ENCODE measurements around the gene NRL. TPM values are rescaled to one million over a fixed set of nuclear protein-coding genes. Genes with fewer than 3 reads are reported as not detected.

NRL gene
- total and polyA plus RNA-seq, 2 donors from 2014 or later, result 4.9 to 5.5 TPM

DNA sequence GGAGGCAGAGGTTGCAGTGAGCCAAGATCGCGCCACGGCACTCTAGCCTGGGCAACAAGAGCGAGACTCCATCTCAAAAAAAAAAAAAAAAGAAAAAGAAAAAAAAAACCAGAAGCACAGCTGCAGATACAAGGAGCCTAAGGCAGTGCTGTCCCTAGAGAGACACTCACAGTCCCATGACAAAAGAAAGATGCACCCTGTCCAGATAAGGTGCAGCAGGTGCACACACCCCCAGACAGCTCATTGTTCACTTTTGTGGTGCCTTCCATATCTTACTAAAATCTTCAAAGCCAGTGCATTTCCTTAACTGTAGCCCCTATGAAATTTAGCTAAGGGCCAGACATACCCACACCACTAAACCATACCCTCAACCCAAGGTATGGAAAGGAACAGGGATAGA is 7.7 kb upstream of the NRL start:
- intact Hi-C loops (cut with DNase I), result no loop called here
- no peaks in the 10 kb centered on the region for H3K27me3 ChIP-seq (ENCODE audit: control insufficient read depth, insufficient read depth, low read length)
- peaks cover 9 to 57% (median 44%) of the 10 kb centered on the region in 3 donors for H3K36me3 ChIP-seq (ENCODE audit: control insufficient read depth in 2 of 3, insufficient read depth in 3 of 3, low read length in 3 of 3)
- no peaks in the 10 kb centered on the region for H3K9me3 ChIP-seq (ENCODE audit: control insufficient read depth in 2 of 3, insufficient read depth in 1 of 3, low read length in 3 of 3)
- FAIRE-seq (no peak), DNase-seq (no peak)
- TF ChIP-seq, protein P1, sequence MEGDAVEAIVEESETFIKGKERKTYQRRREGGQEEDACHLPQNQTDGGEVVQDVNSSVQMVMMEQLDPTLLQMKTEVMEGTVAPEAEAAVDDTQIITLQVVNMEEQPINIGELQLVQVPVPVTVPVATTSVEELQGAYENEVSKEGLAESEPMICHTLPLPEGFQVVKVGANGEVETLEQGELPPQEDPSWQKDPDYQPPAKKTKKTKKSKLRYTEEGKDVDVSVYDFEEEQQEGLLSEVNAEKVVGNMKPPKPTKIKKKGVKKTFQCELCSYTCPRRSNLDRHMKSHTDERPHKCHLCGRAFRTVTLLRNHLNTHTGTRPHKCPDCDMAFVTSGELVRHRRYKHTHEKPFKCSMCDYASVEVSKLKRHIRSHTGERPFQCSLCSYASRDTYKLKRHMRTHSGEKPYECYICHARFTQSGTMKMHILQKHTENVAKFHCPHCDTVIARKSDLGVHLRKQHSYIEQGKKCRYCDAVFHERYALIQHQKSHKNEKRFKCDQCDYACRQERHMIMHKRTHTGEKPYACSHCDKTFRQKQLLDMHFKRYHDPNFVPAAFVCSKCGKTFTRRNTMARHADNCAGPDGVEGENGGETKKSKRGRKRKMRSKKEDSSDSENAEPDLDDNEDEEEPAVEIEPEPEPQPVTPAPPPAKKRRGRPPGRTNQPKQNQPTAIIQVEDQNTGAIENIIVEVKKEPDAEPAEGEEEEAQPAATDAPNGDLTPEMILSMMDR (IDR thresholded peaks at IDR 0.05; ENCODE audit: borderline replicate concordance, extremely low read depth, insufficient read depth), result no peak
- no peak overlapping the region for H3K27ac ChIP-seq (ENCODE audit: low read depth in 2 of 2, low read length in 2 of 2)
- no peak overlapping the region for H3K9ac ChIP-seq (ENCODE audit: low read length in 3 of 3)
- H3K4me3 ChIP-seq (ENCODE audit: low read length in 3 of 3), result no peak overlapping the region
- H3K4me1 ChIP-seq (ENCODE audit: control insufficient read depth in 2 of 3, insufficient read depth in 2 of 3, low read depth in 1 of 3, low read length in 3 of 3), result no peaks in the 10 kb centered on the region

GRCh38 chr14:24121210-24121609 is 6.5 kb upstream of the NRL start:
- intact Hi-C loops (cut with DNase I), result no loop called here
- TF ChIP-seq, protein P1 (IDR thresholded peaks at IDR 0.05; ENCODE audit: borderline replicate concordance, extremely low read depth, insufficient read depth), result no peak
- Histone ChIP-seq H3K4me3 (ENCODE audit: low read length in 3 of 3) (no peak overlapping the region), H3K36me3 (ENCODE audit: control insufficient read depth in 2 of 3, insufficient read depth in 3 of 3, low read length in 3 of 3) (peaks cover 9 to 59% (median 44%) of the 10 kb centered on the region in 3 donors), H3K27ac (ENCODE audit: low read depth in 2 of 2, low read length in 2 of 2) (no peak overlapping the region), H3K9me3 (ENCODE audit: control insufficient read depth in 2 of 3, insufficient read depth in 1 of 3, low read length in 3 of 3) (no peaks in the 10 kb centered on the region), H3K4me1 (ENCODE audit: control insufficient read depth in 2 of 3, insufficient read depth in 2 of 3, low read depth in 1 of 3, low read length in 3 of 3) (peaks cover 0 to 8% (median 7%) of the 10 kb centered on the region in 3 donors), H3K9ac (ENCODE audit: low read length in 3 of 3) (no peak overlapping the region), H3K27me3 (ENCODE audit: control insufficient read depth, insufficient read depth, low read length) (no peaks in the 10 kb centered on the region)
- FAIRE-seq (no peak), DNase-seq (no peak)

DNA sequence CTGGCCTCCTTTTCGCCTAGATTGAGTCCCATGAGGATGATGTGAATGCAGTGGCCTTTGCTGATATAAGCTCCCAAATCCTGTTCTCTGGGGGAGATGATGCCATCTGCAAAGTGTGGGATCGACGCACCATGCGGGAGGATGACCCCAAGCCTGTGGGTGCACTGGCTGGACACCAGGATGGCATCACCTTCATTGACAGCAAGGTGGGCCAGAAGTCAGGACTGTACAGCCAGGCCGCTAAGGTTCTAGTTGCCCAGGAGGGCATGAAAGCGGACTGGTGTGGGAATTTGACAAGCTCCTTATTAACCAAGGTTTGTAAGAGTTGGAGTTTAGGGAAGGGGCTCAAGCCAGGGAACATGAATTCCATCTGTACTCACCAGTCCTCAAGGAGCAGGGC is 4.9 kb upstream of the NRL start:
- FAIRE-seq, result no peak
- TF ChIP-seq, protein P1 (IDR thresholded peaks at IDR 0.05; ENCODE audit: borderline replicate concordance, extremely low read depth, insufficient read depth), result no peak
- no peaks in the 10 kb centered on the region for H3K9me3 ChIP-seq (ENCODE audit: control insufficient read depth in 2 of 3, insufficient read depth in 1 of 3, low read length in 3 of 3)
- H3K27ac ChIP-seq (ENCODE audit: low read depth in 2 of 2, low read length in 2 of 2), result no peak overlapping the region
- no peak overlapping the region for H3K4me3 ChIP-seq (ENCODE audit: low read length in 3 of 3)
- H3K4me1 ChIP-seq (ENCODE audit: control insufficient read depth in 2 of 3, insufficient read depth in 2 of 3, low read depth in 1 of 3, low read length in 3 of 3), result peaks cover 0 to 18% (median 10%) of the 10 kb centered on the region in 3 donors
- intact Hi-C loops (cut with DNase I), result no loop called here
- H3K9ac ChIP-seq (ENCODE audit: low read length in 3 of 3), result no peak overlapping the region
- H3K36me3 ChIP-seq (ENCODE audit: control insufficient read depth in 2 of 3, insufficient read depth in 3 of 3, low read length in 3 of 3), result peaks cover 9 to 59% (median 44%) of the 10 kb centered on the region in 3 donors
- no peaks in the 10 kb centered on the region for H3K27me3 ChIP-seq (ENCODE audit: control insufficient read depth, insufficient read depth, low read length)
- no peak for DNase-seq

DNA sequence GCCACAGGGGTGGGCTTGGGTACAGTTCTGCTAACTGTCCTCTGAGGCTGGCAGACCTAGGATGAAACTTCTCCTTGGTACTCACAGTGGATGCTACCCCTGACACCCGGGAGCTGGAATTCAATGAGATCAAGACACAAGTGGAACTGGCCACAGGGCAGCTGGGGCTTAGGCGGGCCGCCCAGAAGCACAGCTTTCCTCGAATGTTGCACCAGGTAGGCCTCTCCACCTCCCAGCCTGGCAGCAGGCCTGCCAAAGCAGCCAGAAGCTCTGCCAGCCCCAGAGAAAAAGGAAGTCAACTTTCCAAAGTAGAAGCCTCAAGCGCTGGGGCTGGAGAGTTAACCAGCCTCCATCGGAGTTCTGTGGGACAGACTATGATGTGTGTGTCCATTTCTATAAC is 2.4 kb upstream of the NRL start:
- DNase-seq (peak in 1 of 5 donors; percentile 61), FAIRE-seq (no peak)
- Histone ChIP-seq H3K9ac (ENCODE audit: low read length in 3 of 3) (no peak overlapping the region), H3K27ac (ENCODE audit: low read depth in 2 of 2, low read length in 2 of 2) (no peak overlapping the region), H3K9me3 (ENCODE audit: control insufficient read depth in 2 of 3, insufficient read depth in 1 of 3, low read length in 3 of 3) (no peaks in the 10 kb centered on the region), H3K36me3 (ENCODE audit: control insufficient read depth in 2 of 3, insufficient read depth in 3 of 3, low read length in 3 of 3) (peaks cover 9 to 43% (median 31%) of the 10 kb centered on the region in 3 donors), H3K4me1 (ENCODE audit: control insufficient read depth in 2 of 3, insufficient read depth in 2 of 3, low read depth in 1 of 3, low read length in 3 of 3) (peaks cover 0 to 20% (median 10%) of the 10 kb centered on the region in 3 donors), H3K27me3 (ENCODE audit: control insufficient read depth, insufficient read depth, low read length) (no peaks in the 10 kb centered on the region), H3K4me3 (ENCODE audit: low read length in 3 of 3) (no peak overlapping the region)
- TF ChIP-seq, protein P1 (IDR thresholded peaks at IDR 0.05; ENCODE audit: borderline replicate concordance, extremely low read depth, insufficient read depth), result no peak
- intact Hi-C loops (cut with DNase I), result no loop called here
